Activated CD8-positive, alpha-beta memory T cell treated with anti-CD3 and anti-CD28 coated beads, Interleukin-2, amount 10 ng/mL, durations not matched to agents 7 days and 5 days (primary cell): ENCODE measurements around the gene FOXP4. TPM values are rescaled to one million over a fixed set of nuclear protein-coding genes. Genes with fewer than 3 reads are reported as not detected.

ENCODE experiments used
- ATAC-seq: fragments of 150-1000 bp; cut with Tn5 transposase; one replicate; pipeline ENCODE4 v1.10.0; 2021; ENCODE audit warnings: moderate library complexity
- CTCF ChIA-PET: fragments of 350-600 bp; sonication (Branson Sonifier 250); formaldehyde crosslinking; loops from one replicate; lab custom pipeline; 2021; ENCODE audit warnings: antibody characterized with exemption; lab: Charles Lee
- DNase-seq: peaks from one replicate; pipeline ENCODE4 v3.0.0-alpha.2; 2020
- H3K27ac Mint-ChIP-seq: one replicate; pipeline ENCODE4 v1.8.0; 2021; ENCODE audit warnings: mild to moderate bottlenecking, mixed read lengths
- H3K27me3 Mint-ChIP-seq: one replicate; pipeline ENCODE4 v1.8.0; 2021; ENCODE audit warnings: mixed read lengths
- H3K36me3 Mint-ChIP-seq: one replicate; pipeline ENCODE4 v1.8.0; 2021; ENCODE audit warnings: mild to moderate bottlenecking, mixed read lengths
- H3K4me1 Mint-ChIP-seq: one replicate; pipeline ENCODE4 v1.8.0; 2021; ENCODE audit warnings: mixed read lengths
- H3K4me3 Mint-ChIP-seq: one replicate; pipeline ENCODE4 v1.8.0; 2021; ENCODE audit warnings: mild to moderate bottlenecking, moderate library complexity, mixed read lengths
- H3K9me3 Mint-ChIP-seq: one replicate; pipeline ENCODE4 v1.8.0; 2022; ENCODE audit warnings: low read depth, mixed read lengths
- total RNA-seq, 2 experiments: library from RNA; stranded (reverse); gene quantifications; one replicate each; pipeline ENCODE4 v1.2.3, GENCODE V29; 2021

Gene FOXP4
- total RNA-seq, 2 experiments from 2014 or later = 6.5 to 7.7 TPM

- Mint-ChIP-seq H3K4me3 (peak overlapping the region; percentile 77), H3K9me3 (no peaks in the 10 kb centered on the region), H3K27me3 (peaks cover 66% of the 10 kb centered on the region), H3K27ac (no peak overlapping the region), H3K4me1 (peaks cover 20% of the 10 kb centered on the region), H3K36me3 (no peaks in the 10 kb centered on the region)
- peak; percentile 49 for DNase-seq
- CTCF ChIA-PET = interaction anchor here (1.0 to 1.7 kb wide), 3 partner anchors 125 to 209 kb away, joined by 3 to 4 read pairs (median 3); no protein-coding TSS in a partner anchor
- no peak for ATAC-seq
These were observed 951 bp downstream of the FOXP4 start for GRCh38 chr6:41546866-41547798.

DNA sequence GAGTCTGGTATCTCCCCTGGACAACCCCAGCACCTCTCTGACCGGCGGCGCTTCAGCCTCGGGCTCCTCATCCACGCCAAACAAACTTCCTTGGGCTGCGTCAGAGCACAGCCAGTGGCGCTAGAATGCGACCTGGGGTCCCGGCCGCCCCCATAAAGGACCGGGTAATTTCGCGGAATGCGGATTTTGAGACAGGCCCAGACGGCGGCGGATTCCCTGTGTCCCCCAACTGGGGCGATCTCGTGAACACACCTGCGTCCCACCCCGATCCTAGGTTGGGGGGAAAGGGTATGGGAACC, 1.6 kb downstream of the FOXP4 start:
- H3K4me3 Mint-ChIP-seq = peak overlapping the region; percentile 77
- H3K36me3 Mint-ChIP-seq = no peaks in the 10 kb centered on the region
- peaks cover 64% of the 10 kb centered on the region for H3K27me3 Mint-ChIP-seq
- ATAC-seq (no peak), DNase-seq (no peak)
- H3K27ac Mint-ChIP-seq = no peak overlapping the region
- H3K9me3 Mint-ChIP-seq = no peaks in the 10 kb centered on the region
- CTCF ChIA-PET = interaction anchor here (1.2 to 1.7 kb wide), 2 partner anchors 135 to 209 kb away, joined by 3 to 4 read pairs; no protein-coding TSS in a partner anchor
- H3K4me1 Mint-ChIP-seq = peaks cover 20% of the 10 kb centered on the region

DNA sequence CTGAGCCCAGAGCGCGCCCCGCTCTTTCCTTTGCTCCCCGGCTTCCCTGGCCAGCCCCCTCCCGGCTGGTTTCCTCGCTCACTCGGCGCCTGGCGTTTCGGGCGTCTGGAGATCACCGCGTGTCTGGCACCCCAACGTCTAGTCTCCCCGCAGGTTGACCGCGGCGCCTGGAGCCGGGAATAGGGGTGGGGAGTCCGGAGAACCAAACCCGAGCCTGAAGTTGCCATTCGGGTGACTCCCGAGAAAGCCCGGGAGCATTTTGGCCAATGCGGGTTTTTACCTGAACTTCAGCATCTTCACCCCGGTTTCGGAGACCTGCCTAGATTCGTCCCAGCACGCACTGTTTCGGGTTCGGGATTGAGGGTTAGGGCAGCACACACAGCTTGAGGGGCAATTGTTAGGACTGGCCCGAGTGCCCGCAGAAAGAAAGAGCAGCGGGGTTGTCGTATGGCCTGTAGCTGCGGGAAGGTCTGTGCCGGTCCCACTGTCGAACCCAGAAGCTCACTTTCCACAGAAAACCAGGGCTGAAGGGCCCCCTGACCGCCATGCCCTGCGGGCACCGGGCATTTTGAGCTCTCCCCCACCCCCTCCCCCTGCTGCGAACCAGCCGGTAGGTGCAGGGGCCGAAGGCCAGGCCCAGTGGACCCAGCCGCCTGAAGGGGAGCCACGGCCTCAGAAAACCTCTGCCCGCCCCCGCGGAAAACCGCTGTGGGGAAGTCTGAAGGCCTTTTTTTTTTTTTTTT, 2.1 kb downstream of the FOXP4 start:
- Mint-ChIP-seq H3K27me3 (peaks cover 61% of the 10 kb centered on the region), H3K27ac (no peak overlapping the region), H3K9me3 (no peaks in the 10 kb centered on the region), H3K4me1 (peaks cover 20% of the 10 kb centered on the region), H3K36me3 (no peaks in the 10 kb centered on the region), H3K4me3 (peak overlapping the region; percentile 45)
- no peak for ATAC-seq
- CTCF ChIA-PET = interaction anchor here (0.7 to 1.7 kb wide), 2 partner anchors 13 to 135 kb away, joined by 4 to 5 read pairs; no protein-coding TSS in a partner anchor
- DNase-seq = peak; percentile 52

DNA sequence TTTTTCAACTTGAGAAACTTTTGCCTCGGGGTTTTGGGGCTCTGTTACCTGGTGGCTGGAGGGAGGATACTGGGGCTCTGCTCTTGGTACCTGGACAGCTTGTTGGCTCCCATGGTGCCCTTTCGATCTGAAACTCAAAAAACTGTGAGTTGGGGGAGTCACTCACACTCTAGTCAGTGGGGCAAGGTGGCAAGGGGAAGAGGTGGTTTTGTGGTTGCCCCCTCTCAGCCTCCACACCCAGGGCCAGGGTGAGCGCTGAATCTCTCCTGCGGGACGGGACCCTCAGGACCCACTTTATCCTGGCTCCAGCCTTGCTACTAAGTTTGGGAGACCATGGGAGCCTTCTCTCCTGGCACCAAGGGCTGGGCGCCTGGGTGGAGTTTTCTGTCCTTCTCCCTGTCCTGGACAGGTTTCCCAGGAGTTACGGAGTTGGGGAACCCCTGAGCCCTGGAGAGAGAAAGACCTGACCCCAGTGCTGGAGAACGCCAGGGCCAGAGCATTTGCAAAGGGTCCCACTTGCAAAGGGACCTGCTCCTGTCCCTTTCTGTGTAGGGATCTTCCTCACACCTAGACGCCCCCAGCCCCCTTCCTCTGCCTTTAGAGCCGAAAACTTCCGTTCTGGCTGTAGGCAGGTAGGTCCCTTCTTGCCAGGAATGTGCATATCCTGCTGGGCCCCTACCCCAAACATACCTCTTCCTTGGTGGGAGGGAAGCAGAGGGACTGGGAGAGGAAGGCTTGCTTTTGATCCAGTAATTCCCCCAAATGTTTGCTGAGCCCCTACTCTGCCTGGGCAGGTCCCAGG, 2.9 kb downstream of the FOXP4 start:
- DNase-seq (no peak), ATAC-seq (no peak)
- Mint-ChIP-seq H3K27me3 (peaks cover 54% of the 10 kb centered on the region), H3K27ac (no peak overlapping the region), H3K4me3 (no peak overlapping the region), H3K4me1 (peaks cover 20% of the 10 kb centered on the region), H3K36me3 (no peaks in the 10 kb centered on the region), H3K9me3 (no peaks in the 10 kb centered on the region)
- CTCF ChIA-PET = interaction anchor here (0.7 kb wide), 1 partner anchor 12 kb away, joined by 5 read pairs; no protein-coding TSS in a partner anchor

DNA sequence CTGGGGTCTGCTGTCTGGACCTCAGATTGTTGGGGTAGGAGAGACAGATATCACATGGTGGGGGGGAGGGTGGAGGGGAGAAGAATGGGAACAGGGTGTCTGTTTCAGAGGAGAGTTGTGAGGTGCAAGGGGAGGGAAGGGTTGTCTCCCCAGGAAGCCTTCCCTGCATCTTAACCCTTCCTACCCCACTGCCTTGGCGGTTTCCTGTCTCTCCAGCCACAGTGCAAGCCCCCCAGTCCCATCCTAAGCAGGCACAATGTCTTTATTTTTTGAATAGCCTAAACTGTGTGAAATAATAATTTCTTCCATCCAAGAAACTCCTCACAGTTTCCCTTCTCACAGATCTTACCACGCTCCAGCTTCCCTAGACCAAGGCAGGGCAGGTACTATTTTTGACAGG, 3.5 kb downstream of the FOXP4 start:
- H3K4me3 Mint-ChIP-seq = no peak overlapping the region
- H3K9me3 Mint-ChIP-seq = no peaks in the 10 kb centered on the region
- H3K27ac Mint-ChIP-seq = no peak overlapping the region
- no peaks in the 10 kb centered on the region for H3K36me3 Mint-ChIP-seq
- ATAC-seq (no peak), DNase-seq (no peak)
- CTCF ChIA-PET = no interaction called here
- peaks cover 20% of the 10 kb centered on the region for H3K4me1 Mint-ChIP-seq
- peaks cover 48% of the 10 kb centered on the region for H3K27me3 Mint-ChIP-seq

DNA sequence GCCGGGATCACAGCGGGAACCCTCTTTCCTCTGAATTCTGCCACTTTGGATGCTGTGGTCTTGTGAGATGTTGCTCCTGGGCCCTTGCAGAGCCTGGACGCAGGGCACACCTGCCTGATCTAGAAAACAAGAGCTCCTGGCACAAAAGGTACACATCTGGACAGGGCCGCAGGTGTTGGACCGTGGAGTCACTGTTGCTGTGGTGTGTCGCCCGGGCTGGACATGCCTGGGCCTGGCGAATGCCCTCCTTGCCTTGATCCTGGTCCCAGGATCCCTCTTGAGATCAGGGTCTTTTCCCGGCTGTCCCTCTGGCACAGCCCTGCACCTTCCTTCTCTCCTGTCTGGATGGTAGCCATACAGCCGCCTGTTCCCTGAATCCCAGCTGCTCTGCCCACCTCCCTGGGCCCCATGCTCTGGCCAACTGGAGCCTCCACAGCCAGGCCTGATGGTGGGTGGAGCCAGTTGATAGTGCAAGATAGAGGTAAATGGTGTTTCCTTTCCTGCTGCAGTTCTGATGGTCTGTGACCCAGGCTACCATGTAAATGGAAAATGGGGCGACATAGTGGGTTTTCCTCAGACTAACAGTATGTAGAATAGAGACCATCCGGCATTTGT, 5.0 kb downstream of the FOXP4 start:
- H3K4me3 Mint-ChIP-seq = no peak overlapping the region
- peaks cover 43% of the 10 kb centered on the region for H3K27me3 Mint-ChIP-seq
- peaks cover 12% of the 10 kb centered on the region for H3K4me1 Mint-ChIP-seq
- no peak overlapping the region for H3K27ac Mint-ChIP-seq
- no peaks in the 10 kb centered on the region for H3K9me3 Mint-ChIP-seq
- CTCF ChIA-PET = no interaction called here
- no peaks in the 10 kb centered on the region for H3K36me3 Mint-ChIP-seq
- ATAC-seq (no peak), DNase-seq (no peak)

- Mint-ChIP-seq H3K9me3 (no peaks in the 10 kb centered on the region), H3K36me3 (no peaks in the 10 kb centered on the region), H3K27ac (no peak overlapping the region), H3K4me3 (no peak overlapping the region), H3K4me1 (peaks cover 12% of the 10 kb centered on the region), H3K27me3 (peaks cover 48% of the 10 kb centered on the region)
- no peak for DNase-seq
- CTCF ChIA-PET = interaction anchor here (1.3 kb wide), 1 partner anchor 9 kb away, joined by 4 read pairs; no protein-coding TSS in a partner anchor
- no peak for ATAC-seq
These were observed 5.7 kb downstream of the FOXP4 start for GRCh38 chr6:41551857-41552256.

- Mint-ChIP-seq H3K4me3 (no peak overlapping the region), H3K27ac (no peak overlapping the region), H3K4me1 (peaks cover 8% of the 10 kb centered on the region), H3K27me3 (peaks cover 50% of the 10 kb centered on the region), H3K36me3 (no peaks in the 10 kb centered on the region), H3K9me3 (no peaks in the 10 kb centered on the region)
- ATAC-seq (no peak), DNase-seq (no peak)
- CTCF ChIA-PET = interaction anchor here (1.3 kb wide), 1 partner anchor 8 kb away, joined by 4 read pairs; no protein-coding TSS in a partner anchor
These were observed 6.5 kb downstream of the FOXP4 start for GRCh38 chr6:41552723-41553122.

DNA sequence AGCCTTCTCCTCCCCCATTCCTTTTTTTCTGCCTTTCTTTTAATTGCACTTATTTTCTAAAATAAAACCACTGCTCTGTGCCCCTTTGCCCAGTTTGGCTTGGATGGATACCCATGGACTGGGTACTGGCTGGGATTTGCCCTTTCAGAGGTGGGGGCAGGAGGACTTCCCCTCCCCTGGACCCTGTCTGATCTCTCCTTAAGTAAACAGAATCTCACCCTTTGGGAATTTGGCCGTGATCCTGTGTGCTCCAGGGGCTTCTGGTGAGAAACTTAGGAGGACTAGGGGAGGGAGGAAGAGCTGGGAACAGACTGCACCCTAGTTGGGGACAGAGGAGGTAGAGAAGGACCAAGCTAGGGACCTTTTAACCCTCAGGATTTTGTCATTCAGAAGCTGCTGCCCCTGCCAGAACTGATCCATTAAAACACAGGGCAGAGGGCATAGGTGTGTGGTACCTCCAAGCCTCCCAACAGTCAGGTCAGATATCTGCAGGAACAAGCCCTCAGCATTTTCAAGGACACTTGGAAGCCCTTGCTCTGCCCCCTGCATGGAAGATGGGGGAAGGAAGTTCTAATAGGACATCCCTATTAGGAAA, 7.3 kb downstream of the FOXP4 start:
- no peak for DNase-seq
- H3K4me1 Mint-ChIP-seq = peaks cover 6% of the 10 kb centered on the region
- no peak overlapping the region for H3K27ac Mint-ChIP-seq
- no peak for ATAC-seq
- CTCF ChIA-PET = no interaction called here
- H3K9me3 Mint-ChIP-seq = no peaks in the 10 kb centered on the region
- peaks cover 47% of the 10 kb centered on the region for H3K27me3 Mint-ChIP-seq
- H3K36me3 Mint-ChIP-seq = no peaks in the 10 kb centered on the region
- H3K4me3 Mint-ChIP-seq = no peak overlapping the region

DNA sequence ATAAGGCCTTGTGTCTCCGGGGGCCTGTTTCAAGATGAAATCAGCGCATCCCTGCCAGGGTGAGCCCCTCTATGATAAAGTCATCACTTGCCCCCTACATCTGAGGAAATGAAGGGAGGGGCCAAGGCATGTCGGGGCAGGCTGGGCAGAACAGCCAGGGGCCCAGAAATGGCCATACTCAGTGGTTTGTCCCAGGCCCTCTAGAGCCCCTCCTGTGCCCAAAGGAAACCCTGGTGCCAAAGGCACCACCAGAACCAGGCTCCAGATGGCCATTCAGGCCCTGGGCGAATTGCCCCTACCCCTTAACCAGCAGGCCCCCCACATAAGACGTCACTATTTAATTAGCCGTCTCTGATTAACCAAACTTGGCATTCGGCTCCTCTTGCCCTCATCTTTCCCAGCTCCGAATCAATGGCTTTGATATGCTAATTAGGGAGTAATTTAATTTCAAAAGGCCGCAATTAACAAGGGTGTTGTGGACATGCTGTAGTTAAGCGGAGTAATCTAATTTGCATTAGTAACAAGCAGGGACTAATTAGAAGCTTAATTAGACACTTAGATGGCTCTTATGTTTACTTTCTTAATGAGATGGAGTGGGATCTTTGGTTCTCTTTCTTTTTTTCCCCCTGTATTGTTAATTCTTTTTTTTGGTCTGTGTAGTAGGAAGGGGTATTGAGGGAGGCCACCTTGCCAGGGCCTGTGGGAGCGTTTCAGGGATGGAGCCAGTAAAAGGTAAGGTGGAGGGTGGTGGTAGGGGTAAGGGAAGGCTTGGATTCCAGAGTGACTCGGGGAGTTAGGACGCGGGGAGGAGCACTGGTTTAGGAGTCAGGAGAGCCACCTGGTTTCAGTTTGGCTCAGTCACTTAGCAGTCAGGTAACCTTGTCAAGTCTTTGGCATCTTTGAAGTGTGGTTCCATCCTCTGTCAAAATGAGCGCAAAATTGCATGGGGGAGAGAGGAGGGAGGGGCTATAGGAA, 9.4 kb downstream of the FOXP4 start:
- no peaks in the 10 kb centered on the region for H3K9me3 Mint-ChIP-seq
- H3K4me3 Mint-ChIP-seq = no peak overlapping the region
- DNase-seq = no peak
- peaks cover 44% of the 10 kb centered on the region for H3K27me3 Mint-ChIP-seq
- no peak overlapping the region for H3K27ac Mint-ChIP-seq
- ATAC-seq = no peak
- CTCF ChIA-PET = no interaction called here
- H3K36me3 Mint-ChIP-seq = no peaks in the 10 kb centered on the region
- peaks cover 14% of the 10 kb centered on the region for H3K4me1 Mint-ChIP-seq

DNA sequence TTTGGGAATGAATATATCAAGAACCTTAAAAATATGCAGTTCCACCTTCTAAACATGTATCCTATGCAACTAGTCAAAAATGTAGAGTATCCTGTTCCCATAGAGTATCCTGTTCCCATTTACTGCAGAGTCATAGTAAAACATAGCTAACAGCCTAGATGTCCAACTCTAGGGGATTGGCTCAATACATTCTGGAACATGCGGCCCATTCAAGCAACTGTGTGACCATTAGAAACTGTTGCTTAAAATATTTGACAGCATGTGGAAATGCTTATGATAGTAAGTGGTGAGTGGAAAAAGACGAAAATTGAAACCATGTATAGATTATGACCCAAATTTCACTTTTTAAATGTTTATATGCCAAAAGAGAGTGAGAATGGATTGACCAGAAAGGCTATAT, 11.2 kb downstream of the FOXP4 start:
- H3K4me3 Mint-ChIP-seq = no peak overlapping the region
- no peaks in the 10 kb centered on the region for H3K9me3 Mint-ChIP-seq
- no peaks in the 10 kb centered on the region for H3K36me3 Mint-ChIP-seq
- peaks cover 45% of the 10 kb centered on the region for H3K27me3 Mint-ChIP-seq
- CTCF ChIA-PET = no interaction called here
- H3K27ac Mint-ChIP-seq = no peak overlapping the region
- ATAC-seq (no peak), DNase-seq (no peak)
- H3K4me1 Mint-ChIP-seq = peaks cover 24% of the 10 kb centered on the region
